DND-41 (cell line): ENCODE results near the gene RFTN1.

ENCODE experiments used
- EZH2 ChIP-seq: IDR thresholded peaks from 3 replicates; pipeline ENCODE4 v1.6.1; 2012; ENCODE audit warnings: borderline replicate concordance, low read depth, mild to moderate bottlenecking, moderate library complexity, low read length, inconsistent platforms; ENCODE audit not compliant: severe bottlenecking
- TF ChIP-seq, protein P1 (sequence below): IDR thresholded peaks from 2 replicates; pipeline ENCODE4 v1.5.1; 2012; ENCODE audit warnings: borderline replicate concordance, low read length, moderate library complexity, mild to moderate bottlenecking; ENCODE audit not compliant: poor library complexity, severe bottlenecking; ENCODE audit errors: extremely low read depth

DNA sequence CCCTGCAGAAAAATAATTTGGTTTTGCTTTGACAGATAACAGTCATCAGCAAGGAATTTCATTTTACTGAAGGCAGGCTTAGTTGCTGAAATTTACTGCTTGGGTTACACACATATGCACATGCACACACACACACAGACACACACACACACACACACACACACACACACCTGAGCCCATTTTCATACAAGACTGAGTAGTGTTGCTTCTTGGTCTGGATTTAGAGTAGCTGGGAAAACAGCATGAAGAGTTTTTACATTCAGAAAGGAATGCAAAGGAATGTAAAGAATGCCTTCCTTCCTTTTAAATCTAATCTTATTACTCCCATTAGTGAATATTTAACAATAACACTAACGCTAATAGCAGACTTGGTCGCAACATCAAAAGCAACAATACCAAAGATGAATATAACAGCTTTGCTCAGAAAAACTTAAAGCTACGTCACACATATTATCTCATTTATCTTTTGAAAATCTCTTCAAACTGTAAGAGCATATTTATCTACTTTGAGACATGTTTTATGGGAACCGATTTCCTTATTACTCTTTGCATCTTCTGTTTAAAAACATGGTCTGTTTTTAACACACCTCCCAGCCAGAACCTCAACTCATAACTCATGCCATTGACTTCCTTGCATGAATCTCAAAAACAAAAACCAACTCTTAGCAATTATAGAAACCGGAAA is 32.5 kb downstream of the RFTN1 start:
- TF ChIP-seq, protein P1, sequence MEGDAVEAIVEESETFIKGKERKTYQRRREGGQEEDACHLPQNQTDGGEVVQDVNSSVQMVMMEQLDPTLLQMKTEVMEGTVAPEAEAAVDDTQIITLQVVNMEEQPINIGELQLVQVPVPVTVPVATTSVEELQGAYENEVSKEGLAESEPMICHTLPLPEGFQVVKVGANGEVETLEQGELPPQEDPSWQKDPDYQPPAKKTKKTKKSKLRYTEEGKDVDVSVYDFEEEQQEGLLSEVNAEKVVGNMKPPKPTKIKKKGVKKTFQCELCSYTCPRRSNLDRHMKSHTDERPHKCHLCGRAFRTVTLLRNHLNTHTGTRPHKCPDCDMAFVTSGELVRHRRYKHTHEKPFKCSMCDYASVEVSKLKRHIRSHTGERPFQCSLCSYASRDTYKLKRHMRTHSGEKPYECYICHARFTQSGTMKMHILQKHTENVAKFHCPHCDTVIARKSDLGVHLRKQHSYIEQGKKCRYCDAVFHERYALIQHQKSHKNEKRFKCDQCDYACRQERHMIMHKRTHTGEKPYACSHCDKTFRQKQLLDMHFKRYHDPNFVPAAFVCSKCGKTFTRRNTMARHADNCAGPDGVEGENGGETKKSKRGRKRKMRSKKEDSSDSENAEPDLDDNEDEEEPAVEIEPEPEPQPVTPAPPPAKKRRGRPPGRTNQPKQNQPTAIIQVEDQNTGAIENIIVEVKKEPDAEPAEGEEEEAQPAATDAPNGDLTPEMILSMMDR, result no peak
- no peak for TF ChIP-seq EZH2
